Lower lobe of right lung (tissue), 2 donors: Measurements from ENCODE around the gene SSH2. TPM values are rescaled to one million over a fixed set of nuclear protein-coding genes. Genes with fewer than 3 reads are reported as not detected.
"Not testable (repeated sequence)": the region's sequence is repeated elsewhere in the genome, so short reads cannot be mapped to it uniquely, and the experiment has no call there.

Experiments used
- ATAC-seq, 2 donors: fragments of 200-7000 bp; cut with Tn5 transposase; one replicate each; pipeline ENCODE4 v1.9.1; 2020 to 2022; ENCODE audit warnings: mild to moderate bottlenecking in 2 of 2, moderate library complexity in 2 of 2
- DNase-seq: peaks from one replicate; pipeline ENCODE4 v3.0.0-alpha.2; 2020
- H3K27ac ChIP-seq: fragments of 200-600 bp; one replicate; pipeline ENCODE4 v1.8.0; 2022
- H3K27me3 ChIP-seq: fragments of 200-600 bp; one replicate; pipeline ENCODE4 v1.8.0; 2022; ENCODE audit warnings: low read depth
- H3K36me3 ChIP-seq: fragments of 200-600 bp; one replicate; pipeline ENCODE4 v1.8.0; 2022; ENCODE audit warnings: mild to moderate bottlenecking
- H3K4me1 ChIP-seq: fragments of 200-600 bp; one replicate; pipeline ENCODE4 v1.8.0; 2022
- H3K4me3 ChIP-seq: fragments of 200-600 bp; one replicate; pipeline ENCODE4 v1.8.0; 2022; ENCODE audit warnings: mild to moderate bottlenecking
- H3K9me3 ChIP-seq: fragments of 200-600 bp; one replicate; pipeline ENCODE4 v1.8.0; 2022
- intact Hi-C: fragments of 100-400 bp; cut with DNase I; formaldehyde crosslinking; loops from one replicate; pipeline ENCODE4 v1.11.0; 2022
- total RNA-seq: library from RNA; stranded (reverse); fragmentation: NEBNext Ultra II Directional; extraction: Animal tissue kit (Norgen Biotek cat#: 25700); gene quantifications from one replicate; pipeline ENCODE4 v1.2.1, GENCODE V29; 2021
- TF ChIP-seq, protein P1 (sequence below): fragments of 200-600 bp; IDR thresholded peaks from one replicate; pipeline ENCODE4 v1.8.0; 2022; ENCODE audit warnings: antibody characterized with exemption, mild to moderate bottlenecking
- donor health status: DM: no; HTN: yes; CAD: no; lungs with severe emphysema.

The SSH2 gene
- total RNA-seq, 1 donor from 2014 or later, result 105 TPM

DNA sequence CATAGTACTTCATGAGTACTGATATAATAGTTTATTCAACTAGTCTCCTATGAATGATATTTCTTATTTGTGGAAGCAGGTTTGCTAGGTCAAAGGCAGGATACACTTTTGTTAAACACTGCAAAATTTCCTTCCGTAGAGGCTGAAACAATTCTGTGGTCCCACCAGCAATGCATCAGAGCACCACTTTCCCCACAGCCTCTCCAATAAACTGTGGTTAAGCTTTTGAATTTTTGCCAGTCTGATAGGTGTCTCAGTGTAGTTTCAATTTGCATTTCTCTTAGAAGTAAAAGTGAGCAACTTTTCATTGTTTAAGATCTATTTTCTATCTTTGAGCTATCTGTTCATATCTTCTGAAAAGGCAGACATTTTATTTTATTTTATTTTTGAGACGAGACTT lies 270.9 kb downstream of the SSH2 start:
- no peak for DNase-seq
- TF ChIP-seq, protein P1, sequence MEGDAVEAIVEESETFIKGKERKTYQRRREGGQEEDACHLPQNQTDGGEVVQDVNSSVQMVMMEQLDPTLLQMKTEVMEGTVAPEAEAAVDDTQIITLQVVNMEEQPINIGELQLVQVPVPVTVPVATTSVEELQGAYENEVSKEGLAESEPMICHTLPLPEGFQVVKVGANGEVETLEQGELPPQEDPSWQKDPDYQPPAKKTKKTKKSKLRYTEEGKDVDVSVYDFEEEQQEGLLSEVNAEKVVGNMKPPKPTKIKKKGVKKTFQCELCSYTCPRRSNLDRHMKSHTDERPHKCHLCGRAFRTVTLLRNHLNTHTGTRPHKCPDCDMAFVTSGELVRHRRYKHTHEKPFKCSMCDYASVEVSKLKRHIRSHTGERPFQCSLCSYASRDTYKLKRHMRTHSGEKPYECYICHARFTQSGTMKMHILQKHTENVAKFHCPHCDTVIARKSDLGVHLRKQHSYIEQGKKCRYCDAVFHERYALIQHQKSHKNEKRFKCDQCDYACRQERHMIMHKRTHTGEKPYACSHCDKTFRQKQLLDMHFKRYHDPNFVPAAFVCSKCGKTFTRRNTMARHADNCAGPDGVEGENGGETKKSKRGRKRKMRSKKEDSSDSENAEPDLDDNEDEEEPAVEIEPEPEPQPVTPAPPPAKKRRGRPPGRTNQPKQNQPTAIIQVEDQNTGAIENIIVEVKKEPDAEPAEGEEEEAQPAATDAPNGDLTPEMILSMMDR, result no peak
- peaks cover 72% of the 10 kb centered on the region for H3K36me3 ChIP-seq

DNA sequence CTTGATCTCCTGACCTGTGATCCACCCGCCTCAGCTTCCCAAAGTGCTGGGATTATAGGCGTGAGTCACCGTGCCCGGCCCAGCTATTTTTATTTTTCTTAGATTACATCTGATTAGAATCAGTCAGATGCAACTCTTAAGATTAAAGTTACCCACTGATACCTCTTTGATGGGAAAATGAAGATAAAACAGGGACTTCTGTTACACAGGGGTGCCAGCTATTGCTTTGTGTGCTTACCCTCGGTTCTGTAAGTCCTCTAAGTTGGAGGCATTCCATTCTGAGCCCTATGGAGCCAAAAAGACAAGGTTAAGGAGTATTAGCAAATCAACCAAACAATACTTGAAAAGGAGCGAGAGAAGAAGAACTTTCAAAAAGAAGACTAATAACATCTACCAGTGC lies 274.7 kb downstream of the SSH2 start:
- intact Hi-C loops, result no loop called here
- Histone ChIP-seq H3K36me3 (peaks cover 67% of the 10 kb centered on the region), H3K4me3 (no peak overlapping the region), H3K4me1 (peaks cover 9% of the 10 kb centered on the region), H3K9me3 (no peaks in the 10 kb centered on the region), H3K27me3 (no peaks in the 10 kb centered on the region), H3K27ac (no peak overlapping the region)
- ATAC-seq, result no peak
- TF ChIP-seq, protein P1, result no peak
- DNase-seq, result no peak

More for the DNA sequence above, 270.9 kb downstream of the SSH2 start:
- no peak overlapping the region for H3K27ac ChIP-seq
- peaks cover 12% of the 10 kb centered on the region for H3K4me1 ChIP-seq
- no peaks in the 10 kb centered on the region for H3K27me3 ChIP-seq
- intact Hi-C loops, result no loop called here
- ATAC-seq, result no peak
- H3K4me3 ChIP-seq, result no peak overlapping the region
- H3K9me3 ChIP-seq, result no peaks in the 10 kb centered on the region

DNA sequence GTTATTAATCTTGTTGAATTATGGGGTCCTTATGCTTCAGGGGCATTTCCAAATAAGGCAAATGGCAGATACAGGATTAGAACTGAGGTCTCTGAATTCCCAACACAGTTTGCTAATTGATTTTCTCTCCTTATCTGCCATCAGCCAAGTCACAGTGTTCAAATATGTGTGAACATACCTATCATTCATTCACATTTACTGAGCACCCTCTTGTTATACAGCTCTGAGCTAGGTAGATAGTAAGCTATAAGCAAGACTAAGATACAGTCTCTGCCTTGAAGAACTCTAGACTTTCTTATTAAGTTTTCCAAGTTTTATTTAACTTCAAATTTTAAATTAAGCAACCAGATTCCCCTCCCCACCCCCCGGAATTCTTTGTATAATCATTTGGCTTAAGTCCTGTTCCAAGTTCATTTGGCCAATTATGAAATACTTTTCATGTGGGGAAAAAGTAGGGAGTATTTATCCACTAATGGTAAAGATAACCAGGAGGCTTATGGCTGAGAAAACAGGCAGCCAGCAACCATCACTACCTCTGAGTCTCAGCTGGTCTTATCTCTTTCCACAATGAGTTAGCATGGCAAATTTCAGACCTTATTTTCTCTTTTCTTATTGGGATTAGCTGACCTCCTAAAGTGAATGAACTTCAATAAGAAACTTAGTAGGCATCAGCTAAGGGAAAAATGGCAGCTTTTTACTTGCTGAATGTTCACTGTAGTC lies 275.9 kb downstream of the SSH2 start:
- Histone ChIP-seq H3K36me3 (peaks cover 75% of the 10 kb centered on the region), H3K4me3 (no peak overlapping the region)

DNA sequence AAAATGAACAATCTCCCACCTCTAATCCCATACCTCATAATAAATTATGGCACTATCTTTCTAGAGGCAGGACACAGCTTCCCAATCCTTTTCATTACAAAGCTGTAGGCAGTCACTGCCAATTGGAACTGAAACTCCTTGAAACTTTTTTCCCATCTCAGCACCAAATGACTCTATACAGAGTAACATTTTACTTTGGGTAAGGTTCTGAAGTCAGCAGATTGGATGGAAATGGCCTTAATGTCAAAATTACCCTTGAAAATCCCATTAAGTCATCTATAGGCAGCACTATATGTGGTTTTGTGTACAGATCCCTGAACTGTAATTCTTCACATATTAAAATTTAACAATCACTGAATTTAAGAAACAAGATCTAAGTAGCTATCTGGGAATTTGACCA lies 277.1 kb downstream of the SSH2 start:
- no peak overlapping the region for H3K27ac ChIP-seq

More for the DNA sequence above, 275.9 kb downstream of the SSH2 start:
- DNase-seq (no peak), ATAC-seq (no peak)
- intact Hi-C loops, result no loop called here
- no peaks in the 10 kb centered on the region for H3K9me3 ChIP-seq
- no peaks in the 10 kb centered on the region for H3K27me3 ChIP-seq
- H3K4me1 ChIP-seq, result peaks cover 9% of the 10 kb centered on the region
- H3K27ac ChIP-seq, result no peak overlapping the region
- TF ChIP-seq, protein P1, result no peak

DNA sequence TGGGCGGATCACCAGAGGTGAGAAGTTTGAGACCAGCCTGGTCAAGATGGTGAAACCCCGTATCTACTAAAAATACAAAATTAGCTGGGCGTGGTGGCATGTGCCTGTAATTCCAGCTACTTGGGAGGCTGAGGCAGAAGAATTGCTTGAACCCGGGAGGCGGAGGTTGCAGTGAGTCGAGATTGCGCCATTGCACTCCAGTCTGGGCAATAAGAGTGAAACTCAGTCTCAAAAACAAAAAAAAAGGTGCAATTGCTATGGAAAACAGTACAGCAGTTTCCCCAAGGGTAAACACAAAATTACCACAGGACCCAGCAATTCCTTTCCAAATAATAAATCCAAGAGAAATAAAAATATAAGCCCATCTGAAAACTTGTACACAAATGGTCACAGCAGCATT lies 278.1 kb downstream of the SSH2 start:
- intact Hi-C loops, H3K4me3 ChIP-seq, DNase-seq, H3K9me3 ChIP-seq, H3K27ac ChIP-seq, ATAC-seq, H3K27me3 ChIP-seq, H3K4me1 ChIP-seq: not testable (repeated sequence)
- H3K36me3 ChIP-seq, result peaks cover 82% of the 10 kb centered on the region

More for the DNA sequence above, 277.1 kb downstream of the SSH2 start:
- H3K4me1 ChIP-seq, result peaks cover 6% of the 10 kb centered on the region
- DNase-seq (no peak), ATAC-seq (no peak)
- H3K27me3 ChIP-seq, result no peaks in the 10 kb centered on the region
- TF ChIP-seq, protein P1, result no peak
- intact Hi-C loops, result no loop called here
- H3K36me3 ChIP-seq, result peaks cover 79% of the 10 kb centered on the region
- H3K4me3 ChIP-seq, result no peak overlapping the region
- H3K9me3 ChIP-seq, result no peaks in the 10 kb centered on the region

DNA sequence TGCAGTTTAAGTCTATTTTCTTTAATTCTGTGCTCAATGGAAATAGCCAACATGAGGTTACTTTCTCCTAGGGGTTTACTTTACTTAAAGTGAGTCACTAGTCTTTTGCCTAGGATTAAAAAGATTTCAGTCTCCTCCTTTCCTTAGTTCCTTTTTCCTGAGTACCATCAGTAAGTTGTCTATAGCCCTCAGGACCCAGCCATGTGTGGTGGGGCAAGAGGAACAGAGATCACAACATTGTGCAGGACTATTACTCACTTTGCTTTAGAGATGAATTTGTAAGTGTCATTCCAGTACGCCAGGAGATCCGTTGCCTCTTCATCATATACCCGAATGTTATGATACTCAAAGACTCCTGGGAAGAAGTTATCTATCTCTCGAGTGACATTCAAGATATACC lies 279.6 kb downstream of the SSH2 start:
- TF ChIP-seq, protein P1, result no peak
- Histone ChIP-seq H3K27ac (peak overlapping the region; percentile 27), H3K4me1 (peaks cover 15% of the 10 kb centered on the region), H3K9me3 (no peaks in the 10 kb centered on the region), H3K4me3 (no peak overlapping the region), H3K36me3 (peaks cover 67% of the 10 kb centered on the region), H3K27me3 (no peaks in the 10 kb centered on the region)
- intact Hi-C loops, result no loop called here
- DNase-seq (no peak), ATAC-seq (peak; percentile 35 to 44)
